ENCODE measurements around the gene NAIF1.

DNA sequence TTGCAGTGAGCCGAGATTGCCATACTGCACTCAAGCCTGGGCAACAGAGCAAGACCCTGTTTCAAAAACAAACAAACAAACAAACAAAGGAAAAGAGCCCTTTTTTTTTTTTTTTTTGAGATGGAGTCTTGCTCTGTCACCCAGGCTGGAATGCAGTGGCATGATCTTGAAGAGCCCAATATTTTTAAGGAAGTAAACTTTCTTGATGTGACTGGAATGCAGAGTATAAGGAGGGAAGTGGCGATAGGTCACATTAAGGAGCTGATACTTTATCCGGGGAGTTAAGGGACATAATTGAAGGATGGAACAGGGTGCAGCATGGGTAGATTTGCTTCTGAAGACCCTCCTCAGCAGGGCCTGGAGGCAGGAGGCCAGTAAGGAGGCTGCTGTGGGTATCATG is 13.0 kb downstream of the NAIF1 start:
- TF ChIP-seq GATA3 (IDR thresholded peaks at IDR 0.05; ENCODE audit: low read depth, low read length) (no peak), GATA2 (IDR thresholded peaks at IDR 0.05; ENCODE audit: low read depth, low read length) (no peak)

Measured in SH-SY5Y (cell line).